SK-N-SH (cell line): Measurements from ENCODE around the gene CLDN9. TPM values are rescaled to one million over a fixed set of nuclear protein-coding genes. Genes with fewer than 3 reads are reported as not detected.

Source experiments
- CTCF ChIA-PET: fragments of 300-600, 350-600 bp; formaldehyde crosslinking; extraction: SDS; loops from one replicate; lab custom pipeline; 2021; lab: Yijun Ruan, JAX
- POLR2A ChIA-PET: fragments of 350-600 bp; sonication (Branson Sonifier 250); formaldehyde crosslinking; extraction: SDS; loops from one replicate; lab custom pipeline; 2020; ENCODE audit warnings: antibody characterized with exemption, inconsistent platforms; lab: Yijun Ruan, JAX
- DNase-seq: peaks from one replicate; pipeline ENCODE4 v3.0.0; 2012
- H2AFZ ChIP-seq: fragments of 200-600 bp; sonication (generic); 2 replicates; pipeline ENCODE4 v1.8.1; 2016; ENCODE audit warnings: antibody characterized with exemption, mild to moderate bottlenecking, low read depth
- H3F3A ChIP-seq: fragments of 200-600 bp; sonication (generic); replicated peaks from 2 replicates; pipeline ENCODE3; 2016; ENCODE audit warnings: antibody characterized with exemption, mild to moderate bottlenecking; ENCODE audit not compliant: insufficient read depth
- H3K27ac ChIP-seq, 2 experiments: fragments of 200-500 bp in 1 of 2; fragments of 200-600 bp in 1 of 2; sonication (Bioruptor generic) in 1 of 2; sonication (generic), shearing (Covaris generic) in 1 of 2; 2 replicates each; pipeline versions ENCODE4 v1.5.1 to v1.6.1; 2014 to 2016; ENCODE audit warnings: low read depth in 2 of 2, inconsistent platforms in 1 of 2, low read length in 1 of 2, mild to moderate bottlenecking in 1 of 2, mixed read lengths in 1 of 2
- H3K27me3 ChIP-seq: fragments of 200-600 bp; sonication (generic), shearing (Covaris generic); 2 replicates; pipeline ENCODE4 v1.6.1; 2016; ENCODE audit warnings: mixed run types; ENCODE audit not compliant: insufficient read depth
- H3K36me3 ChIP-seq, 2 experiments: fragments of 200-500 bp in 1 of 2; fragments of 200-600 bp in 1 of 2; sonication (Bioruptor generic) in 1 of 2; sonication (generic) in 1 of 2; replicated peaks in 1 of 2; 2 replicates each; pipeline versions ENCODE3 to v1.5.1; 2014 to 2016; ENCODE audit warnings: low read length in 1 of 2, mild to moderate bottlenecking in 1 of 2; ENCODE audit not compliant: insufficient read depth in 2 of 2, control insufficient read depth in 1 of 2
- H3K4me1 ChIP-seq, 2 experiments: fragments of 200-500 bp in 1 of 2; fragments of 200-600 bp in 1 of 2; sonication (Bioruptor generic) in 1 of 2; sonication (generic), shearing (Covaris generic) in 1 of 2; 2 replicates each; pipeline versions ENCODE4 v1.5.1 to v1.6.1; 2014 to 2016; ENCODE audit warnings: low read depth in 1 of 2, low read length in 1 of 2, mixed run types in 1 of 2; ENCODE audit not compliant: insufficient read depth in 2 of 2, control insufficient read depth in 1 of 2
- H3K4me2 ChIP-seq: fragments of 200-600 bp; sonication (generic), shearing (Covaris generic); 2 replicates; pipeline ENCODE4 v1.6.1; 2017; ENCODE audit warnings: mixed run types
- H3K4me3 ChIP-seq, 2 experiments: fragments of 200-500 bp in 1 of 2; fragments of 200-600 bp in 1 of 2; sonication (Bioruptor generic) in 1 of 2; sonication (generic), shearing (Covaris generic) in 1 of 2; 2 replicates each; pipeline versions ENCODE4 v1.5.1 to v1.8.1; 2014 to 2016; ENCODE audit warnings: low read depth in 2 of 2, inconsistent platforms in 1 of 2, low read length in 1 of 2, mild to moderate bottlenecking in 1 of 2, mixed read lengths in 1 of 2, moderate library complexity in 1 of 2
- H3K79me2 ChIP-seq: fragments of 200-600 bp; sonication (generic); 2 replicates; pipeline ENCODE4 v1.8.1; 2017; ENCODE audit warnings: mild to moderate bottlenecking; ENCODE audit not compliant: insufficient read depth
- H3K9ac ChIP-seq: fragments of 200-600 bp; sonication (generic); 2 replicates; pipeline ENCODE4 v1.6.1; 2017; ENCODE audit warnings: mixed run types
- H3K9me2 ChIP-seq: fragments of 200-600 bp; sonication (generic); 2 replicates; pipeline ENCODE4 v1.6.1; 2017; ENCODE audit warnings: mixed run types
- H3K9me3 ChIP-seq: fragments of 200-600 bp; sonication (generic); 2 replicates; pipeline ENCODE4 v1.6.1; 2017; ENCODE audit warnings: mixed run types, mild to moderate bottlenecking, moderate library complexity
- H4K20me1 ChIP-seq: fragments of 200-600 bp; sonication (generic); 2 replicates; pipeline ENCODE4 v1.6.1; 2017; ENCODE audit warnings: mild to moderate bottlenecking, mixed run types; ENCODE audit not compliant: insufficient read depth
- CHD2 ChIP-seq: fragments of 150-350 bp; IDR thresholded peaks from 2 replicates; pipeline ENCODE4 v1.6.1; 2018; ENCODE audit warnings: low read length; ENCODE audit not compliant: partially characterized antibody
- CTCF ChIP-seq: fragments of 200-600 bp; sonication (generic); IDR thresholded peaks from 2 replicates; pipeline ENCODE4 v1.6.1; 2017; ENCODE audit warnings: antibody characterized with exemption, mild to moderate bottlenecking, moderate library complexity
- ELF1 ChIP-seq: IDR thresholded peaks from 2 replicates; pipeline ENCODE4 v1.4.0; 2012
- JUND ChIP-seq: IDR thresholded peaks from 2 replicates; pipeline ENCODE4 v1.4.0; 2012
- MAX ChIP-seq: IDR thresholded peaks from 2 replicates; pipeline ENCODE4 v1.4.0; 2012; ENCODE audit warnings: low read depth
- MXI1 ChIP-seq: IDR thresholded peaks from 2 replicates; pipeline ENCODE4 v1.6.1; 2012; ENCODE audit warnings: mild to moderate bottlenecking, low read depth, low read length, improper control_type of control experiment
- PBX3 ChIP-seq: IDR thresholded peaks from 2 replicates; pipeline ENCODE4; 2012
- RAD21 ChIP-seq: IDR thresholded peaks from 2 replicates; pipeline ENCODE4 v1.6.1; 2012; ENCODE audit warnings: mild to moderate bottlenecking, low read length
- RCOR1 ChIP-seq: fragments of 150-350 bp; IDR thresholded peaks from 2 replicates; pipeline ENCODE4 v1.6.1; 2017; ENCODE audit warnings: antibody characterized with exemption, low read length
- RFX5 ChIP-seq: IDR thresholded peaks from 2 replicates; pipeline ENCODE4 v1.6.1; 2012; ENCODE audit warnings: mild to moderate bottlenecking, improper control_type of control experiment, low read length
- RXRA ChIP-seq: IDR thresholded peaks from 2 replicates; pipeline ENCODE4 v1.4.0; 2012; ENCODE audit warnings: low read depth, mild to moderate bottlenecking, borderline replicate concordance
- SIN3A ChIP-seq: IDR thresholded peaks from 2 replicates; pipeline ENCODE4 v1.6.1; 2012; ENCODE audit warnings: low read depth, mild to moderate bottlenecking, low read length, moderate library complexity, borderline replicate concordance
- SMC3 ChIP-seq: IDR thresholded peaks from 2 replicates; pipeline ENCODE4 v1.6.1; 2012; ENCODE audit warnings: low read depth, low read length, improper control_type of control experiment
- TAF1 ChIP-seq: IDR thresholded peaks from 2 replicates; pipeline ENCODE4 v1.6.1; 2012; ENCODE audit warnings: low read depth, mild to moderate bottlenecking, low read length, moderate library complexity, borderline replicate concordance
- USF1 ChIP-seq: IDR thresholded peaks from 2 replicates; pipeline ENCODE4 v1.4.0; 2012; ENCODE audit warnings: low read depth, borderline replicate concordance
- YY1 ChIP-seq: IDR thresholded peaks from 2 replicates; pipeline ENCODE4 v1.4.0; 2012; ENCODE audit warnings: low read depth, mild to moderate bottlenecking
- WGBS: methylation state at CpG from one replicate; pipeline ENCODE4 v1.1.6; 2017; ENCODE audit warnings: low lambda C conversion rate; 5-methylcytosine and 5-hydroxymethylcytosine counted together
- polyA plus RNA-seq, 3 experiments: library from polyadenylated mRNA; depleted of rRNA; stranded (reverse); fragments of >200 nt; gene quantifications; 2 replicates each; pipeline ENCODE4 v1.2.3, GENCODE V29; 2012

CLDN9 gene
- polyA plus RNA-seq, 1 of the 3 experiments (the other 2 are of a cell fraction): 0.08 TPM

GRCh38 chr16:2981899-2982250, 30.8 kb upstream of the CLDN9 start (continued):
- no peak for TF ChIP-seq MXI1
- TF ChIP-seq RXRA: no peak
- TF ChIP-seq PBX3: no peak
- TF ChIP-seq JUND: no peak
- no peak for TF ChIP-seq TAF1
- TF ChIP-seq ELF1: no peak

- Histone ChIP-seq H3K9me2 (no peaks in the 10 kb centered on the region), H3K27me3 (no peaks in the 10 kb centered on the region), H3K4me2 (no peak overlapping the region), H3K36me3 (no peaks in the 10 kb centered on the region), H3K4me3 (no peak overlapping the region), H3K4me1 (peaks cover 4 to 24% of the 10 kb centered on the region in 2 experiments; a peak in 2 of 4 replicates), H3K27ac (no peak overlapping the region), H4K20me1 (no peaks in the 10 kb centered on the region), H2AFZ (no peak overlapping the region), H3F3A (peaks cover 10% of the 10 kb centered on the region), H3K9me3 (no peaks in the 10 kb centered on the region), H3K79me2 (peaks cover 16% of the 10 kb centered on the region; the same call in 1 of the 2 replicates), H3K9ac (no peak overlapping the region)
- POLR2A ChIA-PET: interaction anchor here (1.3 kb wide), 1 partner anchor 8 kb away, joined by 4 read pairs; no protein-coding TSS in a partner anchor
- CTCF ChIA-PET: interaction anchor here (0.9 to 3.1 kb wide), 6 partner anchors 8 to 147 kb away, joined by 3 to 25 read pairs (median 5); partner anchors contain the start of gene KREMEN2
- DNase-seq: no peak
- no peak for TF ChIP-seq ELF1
- no peak for TF ChIP-seq PBX3
- no peak for TF ChIP-seq RFX5
- WGBS: 95% methylated on average over 5 of the region's 5 CpGs
These were observed 30.3 kb upstream of the CLDN9 start for GRCh38 chr16:2982402-2982801.

- Histone ChIP-seq H3K27ac (no peak overlapping the region), H3K79me2 (peaks cover 12% of the 10 kb centered on the region; the same call in 1 of the 2 replicates), H2AFZ (0 out of 2 replicates have a peak overlapping the region, but pooled peaks have one; percentile 35), H3K9me2 (no peaks in the 10 kb centered on the region), H3K9me3 (no peaks in the 10 kb centered on the region), H3K9ac (no peak overlapping the region), H3K4me1 (peaks cover 4 to 24% of the 10 kb centered on the region in 2 experiments; a peak in 2 of 4 replicates), H3K27me3 (no peaks in the 10 kb centered on the region), H4K20me1 (no peaks in the 10 kb centered on the region), H3K4me2 (no peak overlapping the region), H3K36me3 (no peaks in the 10 kb centered on the region), H3F3A (peaks cover 10% of the 10 kb centered on the region), H3K4me3 (peak overlapping the region; percentile 13 to 57; a peak in 1 of 4 replicates)
- 19% methylated on average over 28 of the region's 42 CpGs for WGBS
- TF ChIP-seq RCOR1 (no peak; the same call in 1 of the 2 replicates), CHD2 (peak; percentile 92), YY1 (no peak), PBX3 (no peak), MAX (peak; percentile 67; the same call in 1 of the 2 replicates), RAD21 (peak; percentile 77), USF1 (no peak), SMC3 (peak; percentile 37; the same call in 1 of the 2 replicates), CTCF (peak; percentile 89), SIN3A (peak; percentile 43; the same call in 1 of the 2 replicates)
- ChIA-PET CTCF (interaction anchor here (1.0 to 3.1 kb wide), 5 partner anchors 9 to 57 kb away, joined by 3 to 25 read pairs (median 5); partner anchors contain the start of gene KREMEN2), POLR2A (no interaction called here)
- DNase-seq: peak; percentile 96
These were observed 29.0 kb upstream of the CLDN9 start for GRCh38 chr16:2983706-2984136.
